T follicular helper cell (primary cell): ENCODE results near the gene UNC119.

Experiments
- DNase-seq: peaks from one replicate; pipeline ENCODE4 v3.0.0-alpha.2; 2020; ENCODE audit warnings: low read depth

The UNC119 gene

DNA sequence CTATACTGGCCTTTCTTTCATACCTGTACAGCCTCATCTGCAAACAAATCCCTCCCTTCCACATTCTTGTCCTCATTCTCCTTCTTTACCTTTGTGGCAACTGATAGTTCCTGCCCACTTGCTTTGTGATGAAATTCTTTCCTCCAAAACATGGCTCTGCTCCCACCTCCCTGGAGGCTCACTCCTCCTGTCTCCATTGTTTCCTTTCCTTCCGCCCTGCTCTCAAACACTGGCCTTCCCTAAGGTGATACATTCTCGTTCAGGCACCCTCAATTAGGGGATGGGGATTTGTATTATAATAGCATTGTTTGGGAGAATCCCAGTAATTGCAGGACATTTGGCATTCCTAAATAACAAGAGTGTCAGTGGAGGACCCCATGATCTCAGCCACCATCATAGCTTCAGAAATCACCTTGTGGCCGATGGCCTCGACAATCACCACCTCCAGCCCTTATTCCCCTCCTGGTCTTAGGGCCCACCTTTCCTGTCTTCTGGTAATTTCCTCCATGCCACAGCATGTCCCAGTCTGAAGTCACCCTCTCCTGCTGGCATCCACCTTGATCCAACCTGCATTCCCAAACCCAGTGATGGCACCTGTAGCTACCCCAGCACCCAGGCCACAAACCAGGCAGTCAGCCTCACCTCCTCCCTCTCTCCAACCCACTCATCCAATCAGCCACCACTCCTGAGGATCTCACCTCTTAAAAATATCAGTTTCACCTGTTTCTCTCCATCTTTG, 7.9 kb downstream of the UNC119 start:
- DNase-seq = no peak

DNA sequence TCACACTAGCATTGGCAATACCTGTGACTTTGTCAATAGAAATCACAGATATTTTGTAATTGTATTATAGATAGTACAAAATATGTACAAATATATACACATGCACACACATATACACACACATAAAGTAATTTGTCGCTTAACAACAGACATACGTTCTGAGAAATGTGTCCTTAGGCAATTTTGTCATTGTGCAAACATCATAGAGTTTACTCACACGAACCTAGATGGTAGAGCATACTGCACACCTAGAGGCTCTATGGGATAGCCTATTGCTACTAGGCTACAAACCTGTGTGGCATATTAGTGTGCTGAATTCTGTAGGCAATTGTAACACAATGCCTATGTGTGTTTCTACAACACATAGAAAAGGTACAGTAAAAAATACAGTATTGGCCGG, 11.0 kb downstream of the UNC119 start:
- no peak for DNase-seq

DNA sequence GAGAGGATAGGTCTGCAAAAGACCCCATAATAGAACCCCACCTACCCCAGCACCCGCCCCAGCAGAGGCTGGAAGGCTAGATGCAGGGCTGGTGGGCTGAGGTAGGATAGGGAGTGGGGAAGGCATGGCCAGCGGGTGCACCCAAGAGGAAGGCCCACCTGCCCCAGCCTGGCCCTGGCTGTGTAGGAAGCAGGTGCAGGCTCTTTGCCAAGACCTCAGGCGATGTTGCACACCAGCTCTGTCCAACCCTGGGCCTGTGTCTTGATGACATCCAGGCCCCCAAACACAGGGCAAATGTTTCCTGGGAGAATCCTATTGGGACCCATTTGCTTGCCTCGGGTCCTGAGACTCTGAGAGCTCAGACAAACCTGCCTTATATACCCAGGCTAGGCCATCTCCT, 12.2 kb downstream of the UNC119 start:
- DNase-seq = no peak

DNA sequence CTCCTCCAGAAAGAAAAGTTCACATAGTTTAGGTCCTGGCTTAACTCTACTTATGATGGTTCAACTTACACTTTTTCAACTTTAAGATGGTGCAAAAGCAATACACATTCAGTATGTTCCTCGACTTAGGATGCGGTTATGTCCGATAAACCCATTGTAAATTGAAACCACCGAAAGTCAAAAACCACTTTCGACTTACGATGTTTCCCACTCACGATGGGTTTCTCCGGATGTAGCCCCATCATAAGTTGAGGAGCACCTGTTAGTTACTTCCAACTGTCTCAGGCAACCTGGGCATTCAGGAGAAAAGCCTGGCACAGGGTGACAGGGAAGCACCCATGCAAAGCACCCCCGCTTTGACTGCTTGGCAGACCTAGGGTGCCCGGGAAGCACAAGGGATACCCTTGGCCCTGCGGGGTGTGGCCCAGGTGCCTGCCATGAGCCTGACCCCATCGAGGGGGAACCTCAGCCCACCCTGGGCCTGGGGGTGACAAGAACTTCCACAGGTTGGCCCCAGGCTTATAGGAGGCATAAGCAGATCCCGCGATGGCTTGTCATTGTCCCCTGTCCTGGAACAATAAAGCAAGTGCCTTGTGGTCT, 14.0 kb downstream of the UNC119 start:
- no peak for DNase-seq

DNA sequence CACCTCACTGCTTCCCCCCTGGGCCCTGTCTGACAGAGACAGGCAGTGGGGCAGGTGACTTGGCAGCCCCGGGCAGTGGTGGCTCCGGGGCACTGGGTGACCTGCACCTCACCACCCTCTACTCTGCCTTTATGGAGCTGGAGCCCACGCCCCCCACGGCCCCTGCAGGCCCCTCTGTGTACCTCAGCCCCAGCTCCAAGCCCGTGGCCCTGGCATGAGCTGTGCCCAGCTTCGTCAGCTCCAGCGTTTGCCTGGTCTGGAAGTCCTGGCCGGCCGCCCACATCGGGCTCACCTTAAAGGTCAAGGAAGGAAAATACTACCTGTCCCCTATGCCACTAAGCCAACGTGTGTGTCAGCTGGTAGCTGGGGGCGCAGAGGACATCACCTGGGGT, 15.2 kb downstream of the UNC119 start:
- DNase-seq = no peak

DNA sequence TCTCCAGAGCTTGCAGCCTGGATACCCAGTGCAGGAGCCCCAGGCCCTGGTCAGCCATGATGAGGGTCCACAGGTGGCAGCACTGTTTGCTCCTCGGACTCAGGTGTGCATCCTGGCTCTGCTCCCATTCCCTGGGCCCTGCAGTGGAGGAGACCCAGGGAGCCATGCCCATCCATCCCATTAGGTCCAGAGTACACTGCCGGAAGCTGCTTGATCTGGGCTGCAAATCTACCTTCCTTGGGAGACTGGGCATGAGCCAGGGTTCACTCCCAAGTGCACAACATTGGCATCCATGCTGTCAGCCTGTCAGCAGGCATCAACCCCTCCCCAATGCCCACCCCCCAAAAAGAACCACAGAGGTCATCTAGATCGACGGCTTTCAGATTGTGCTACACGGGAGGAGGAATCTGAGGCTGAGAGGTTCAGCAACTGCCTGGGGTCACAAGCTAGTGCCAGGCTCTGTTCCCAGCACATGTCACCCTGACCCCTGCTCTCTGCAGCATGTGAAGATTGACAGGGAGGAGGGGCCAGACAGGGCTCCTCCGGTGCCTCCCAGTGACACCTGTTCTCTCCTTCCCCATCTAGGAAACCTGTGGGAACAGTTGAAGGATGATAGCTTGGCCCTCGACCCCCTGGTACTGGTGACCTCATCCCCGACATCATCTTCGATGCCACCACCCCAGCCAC, 15.7 kb downstream of the UNC119 start:
- DNase-seq = no peak

DNA sequence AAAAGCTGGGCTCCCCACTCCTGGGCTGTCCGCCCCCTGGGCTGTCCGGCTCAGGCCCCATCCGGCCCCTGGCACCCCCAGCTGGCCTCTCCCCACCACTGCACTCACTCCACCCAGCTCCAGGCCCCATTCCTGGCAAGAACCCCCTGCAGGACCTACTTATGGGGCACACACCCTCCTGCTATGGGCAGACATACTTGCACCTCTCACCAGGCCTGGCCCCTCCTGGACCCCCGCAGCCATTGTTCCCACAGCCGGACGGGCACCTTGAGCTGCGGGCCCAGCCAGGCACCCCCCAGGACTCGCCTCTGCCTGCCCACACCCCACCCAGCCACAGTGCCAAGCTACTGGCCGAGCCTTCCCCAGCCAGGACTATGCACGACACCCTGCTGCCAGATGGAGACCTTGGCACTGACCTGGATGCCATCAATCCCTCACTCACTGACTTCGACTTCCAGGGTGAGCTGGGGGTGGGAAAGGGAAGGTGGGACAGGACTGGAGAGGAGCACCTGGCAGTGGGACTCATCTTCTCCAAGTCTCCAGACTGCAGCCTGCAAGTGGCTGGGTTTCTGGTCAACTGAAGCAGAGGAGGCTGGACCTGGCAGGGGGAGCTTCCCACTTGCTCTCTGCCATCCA, 17.6 kb downstream of the UNC119 start:
- DNase-seq = no peak

DNA sequence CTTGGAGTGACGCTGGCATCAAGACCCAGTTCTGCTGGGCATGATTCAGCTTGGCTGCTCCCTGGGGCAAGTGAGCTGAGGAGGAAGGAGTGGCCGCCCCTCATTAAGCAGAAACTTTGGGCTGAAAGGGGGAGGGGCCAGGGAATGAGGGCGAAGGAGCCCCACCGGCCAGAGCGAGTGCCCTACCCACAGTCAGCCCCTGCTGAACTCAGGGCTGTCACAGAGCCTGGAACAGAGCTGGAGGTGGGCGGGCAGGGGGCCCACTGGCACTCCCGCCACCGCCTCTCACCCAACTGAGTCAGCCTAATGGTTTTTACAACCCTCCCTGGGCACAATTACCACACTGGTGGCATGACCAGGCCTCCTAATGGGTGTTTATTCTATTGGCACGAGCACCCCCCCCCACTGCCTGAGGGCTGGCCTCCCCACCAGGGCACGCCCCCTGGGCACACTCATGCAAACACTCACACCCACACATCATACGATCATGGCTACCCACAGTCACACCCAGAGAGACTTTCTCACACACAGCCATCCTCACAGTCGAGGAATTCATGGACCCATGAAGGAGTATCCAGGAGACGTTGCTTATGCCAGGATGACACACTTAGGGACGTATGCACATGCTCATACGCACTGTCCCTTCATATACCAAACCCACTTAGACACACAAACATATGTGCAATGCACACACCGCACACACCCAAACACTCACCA, 19.2 kb downstream of the UNC119 start:
- no peak for DNase-seq

DNA sequence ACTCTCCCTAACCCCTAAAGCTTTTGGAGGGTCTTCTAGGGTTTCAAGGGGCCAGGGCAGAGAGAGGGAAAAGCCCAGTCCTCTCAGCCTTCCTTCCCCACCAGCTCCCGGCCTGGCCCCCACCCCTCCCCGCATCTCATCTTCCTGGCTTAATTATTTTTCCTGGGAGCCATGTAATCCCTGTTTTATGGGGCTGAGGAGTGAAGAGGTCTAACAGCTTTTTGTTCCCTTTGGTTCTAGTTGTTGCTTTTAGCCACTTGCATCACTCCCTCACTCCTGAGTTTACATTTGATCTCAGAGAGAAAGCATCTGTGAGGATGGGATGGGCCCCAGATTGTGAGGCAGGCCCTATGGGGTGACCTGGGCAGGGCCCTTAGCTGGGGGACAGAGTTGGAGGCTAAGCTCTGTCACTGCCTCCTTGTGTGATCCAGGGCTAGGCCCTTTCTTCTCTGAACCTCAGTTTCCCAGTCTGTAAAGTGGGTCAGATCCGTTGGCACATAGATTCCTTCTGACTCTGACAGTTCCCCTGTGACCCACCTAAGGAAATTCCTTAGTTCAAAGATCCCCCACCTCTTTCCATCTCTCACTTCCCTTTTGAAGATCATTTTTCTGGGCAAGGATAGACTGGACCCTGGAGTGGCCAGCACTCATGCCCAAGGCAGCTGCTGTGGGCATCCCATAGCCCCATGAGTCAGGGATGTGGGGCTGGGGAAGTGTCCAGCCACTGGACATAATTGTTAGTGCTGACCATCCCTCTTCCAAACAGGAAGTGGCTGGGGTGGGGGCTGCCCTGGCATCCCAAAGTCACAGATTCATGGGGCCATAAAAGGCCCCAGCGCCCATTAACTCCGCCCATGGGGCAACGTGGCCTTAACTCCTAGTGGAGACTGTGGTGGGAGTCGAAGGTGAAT, 20.1 kb downstream of the UNC119 start:
- no peak for DNase-seq

DNA sequence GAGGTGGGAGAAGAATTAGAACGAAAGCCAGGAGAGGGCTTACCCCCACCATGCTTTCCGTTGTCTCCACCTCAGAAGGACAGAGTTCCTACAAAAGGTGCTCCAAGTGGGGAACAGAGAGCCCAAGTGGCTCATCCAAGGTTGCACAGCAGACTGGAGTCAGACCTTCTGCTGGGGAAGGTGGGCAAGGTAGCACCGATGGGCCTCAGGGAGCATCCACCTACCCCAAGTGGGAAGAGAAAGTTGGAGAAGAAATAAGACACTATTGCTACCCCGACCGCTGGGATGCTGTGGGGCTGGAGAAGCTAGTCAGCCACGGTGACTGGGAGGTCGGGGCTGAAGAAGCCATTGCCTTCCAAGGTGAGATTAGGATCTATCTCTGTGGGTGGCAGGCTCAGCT, 21.5 kb downstream of the UNC119 start:
- no peak for DNase-seq

DNA sequence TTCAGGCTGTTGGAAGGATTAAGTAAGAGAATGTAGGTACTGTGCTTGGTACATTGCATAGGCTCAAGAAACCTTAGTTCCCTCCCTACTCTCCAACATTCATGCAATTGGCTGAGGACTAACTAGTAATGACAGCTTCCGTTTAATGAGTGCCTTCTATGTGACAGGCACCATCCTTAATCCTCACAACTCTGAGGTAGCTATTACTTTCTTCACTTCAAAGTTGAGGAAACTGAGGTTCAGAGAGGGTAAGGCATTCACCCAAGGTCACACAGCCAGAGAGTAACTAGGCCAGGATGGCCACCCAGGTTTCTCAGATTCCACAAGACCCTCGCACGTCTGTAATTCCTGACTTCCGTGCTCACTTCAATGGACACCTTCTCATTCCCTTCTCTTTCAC, 22.2 kb downstream of the UNC119 start:
- DNase-seq = no peak

DNA sequence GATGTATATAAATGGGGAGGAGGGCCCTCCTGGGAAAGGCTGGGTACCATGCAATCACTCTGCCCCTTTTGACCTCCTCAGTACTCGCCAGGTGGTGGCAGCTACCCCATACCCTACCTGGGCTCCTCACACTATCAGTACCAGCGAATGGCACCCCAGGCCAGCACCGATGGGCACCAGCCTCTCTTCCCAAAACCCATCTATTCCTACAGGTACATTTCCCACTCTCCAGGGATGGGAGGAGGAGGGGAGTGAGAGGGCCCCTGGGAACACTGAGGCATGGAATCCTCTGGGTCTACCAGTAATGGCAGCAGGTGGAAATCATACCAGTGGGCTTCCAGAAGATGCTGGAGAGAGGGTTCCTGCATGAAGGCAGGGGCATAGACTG, 23.4 kb downstream of the UNC119 start:
- DNase-seq = no peak

DNA sequence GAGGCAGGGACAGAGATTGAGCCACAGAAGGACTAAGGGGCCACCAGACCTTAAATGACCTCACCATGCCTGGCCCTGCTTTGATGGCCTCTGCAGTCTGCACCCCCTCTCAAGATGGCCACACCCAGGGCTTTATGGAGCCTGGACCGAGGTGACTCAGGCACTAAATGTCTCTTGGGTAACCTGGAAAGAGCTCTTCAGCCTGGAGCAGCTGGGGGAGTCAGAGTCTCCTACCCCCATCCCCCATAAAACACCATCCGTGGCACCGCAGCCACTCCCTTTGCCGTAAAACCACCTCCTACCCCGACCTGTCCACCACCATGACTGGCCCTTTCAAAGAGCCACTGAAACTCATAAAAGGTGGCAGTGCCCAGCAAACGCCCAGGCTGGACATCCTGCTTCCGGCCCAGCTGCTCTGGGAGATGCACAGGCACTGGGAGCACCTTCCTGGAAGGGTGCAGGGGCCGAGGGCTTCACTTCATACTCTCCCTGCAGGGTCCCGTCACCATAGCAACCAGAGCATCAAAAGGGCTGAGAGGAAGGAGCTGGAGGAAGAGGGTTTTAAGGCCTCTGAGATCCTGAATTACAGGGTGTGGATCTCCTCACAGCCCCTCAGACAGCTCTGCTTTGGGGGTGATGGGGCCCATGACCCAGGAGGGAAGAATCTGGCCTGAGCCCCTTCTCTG, 24.0 kb downstream of the UNC119 start:
- no peak for DNase-seq

DNA sequence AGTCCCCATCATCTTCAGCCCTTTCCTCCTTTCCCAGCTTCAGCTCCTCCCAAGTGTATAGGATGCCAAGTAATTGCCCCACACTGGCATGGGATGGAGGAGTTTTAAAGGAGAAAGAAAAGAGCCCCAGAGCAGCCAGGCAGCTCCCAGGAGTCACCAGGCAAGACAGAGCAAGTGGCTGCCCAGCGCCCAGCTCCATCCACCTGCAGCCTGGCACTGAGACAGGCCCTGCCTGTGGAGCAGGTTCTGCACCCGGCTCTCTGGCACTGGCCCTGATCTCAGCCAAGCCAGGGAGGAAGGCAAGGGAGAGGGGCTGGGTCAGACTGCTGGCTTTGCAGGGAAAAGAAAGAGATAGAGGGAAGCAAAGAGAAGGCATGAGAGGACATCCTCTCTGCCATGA, 24.6 kb downstream of the UNC119 start:
- no peak for DNase-seq

DNA sequence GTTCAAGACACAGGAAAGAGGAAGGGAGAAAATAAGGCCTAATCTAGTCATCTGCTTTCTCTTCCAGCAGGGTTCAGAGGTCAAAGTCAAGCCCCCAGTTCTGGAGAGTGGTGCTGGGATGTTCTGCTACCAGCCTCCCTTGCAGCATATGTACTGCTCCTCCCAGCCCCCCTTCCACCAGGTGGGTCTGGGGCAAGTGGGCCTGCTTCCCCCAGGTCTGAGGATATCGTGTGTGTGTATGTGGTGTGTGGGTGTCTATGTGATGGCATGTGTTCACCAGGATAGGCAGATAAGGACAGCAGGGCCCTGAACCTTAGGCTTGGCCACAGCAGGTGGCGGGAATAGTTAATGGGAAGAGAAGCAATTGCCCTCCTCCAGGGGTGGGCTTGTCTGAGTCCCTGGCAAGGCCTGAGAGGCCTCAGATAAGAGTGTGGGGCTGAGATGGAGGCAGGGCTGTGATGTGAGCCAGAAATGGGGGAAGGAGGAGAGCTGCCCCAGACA, 25.2 kb downstream of the UNC119 start:
- no peak for DNase-seq

DNA sequence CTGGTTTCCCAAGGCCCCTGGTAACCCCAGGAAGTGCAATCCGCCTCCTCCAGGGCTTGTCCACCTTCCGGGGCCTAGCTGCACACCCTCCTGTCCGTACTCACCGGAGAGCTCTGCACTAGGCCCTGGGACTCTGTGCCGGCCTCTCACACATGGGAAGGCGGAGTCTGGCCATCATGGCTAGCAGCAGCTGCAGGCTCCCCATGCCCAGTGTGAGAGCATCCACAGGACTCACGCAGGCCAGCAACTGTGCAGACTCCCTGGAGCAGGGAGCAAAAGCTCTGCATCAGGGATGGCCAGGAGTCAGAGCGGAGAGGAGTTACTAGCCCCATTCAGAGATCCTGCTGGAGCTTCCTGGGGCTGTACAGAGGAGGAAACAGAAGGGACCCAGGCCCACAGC, 26.0 kb downstream of the UNC119 start:
- DNase-seq = no peak

DNA sequence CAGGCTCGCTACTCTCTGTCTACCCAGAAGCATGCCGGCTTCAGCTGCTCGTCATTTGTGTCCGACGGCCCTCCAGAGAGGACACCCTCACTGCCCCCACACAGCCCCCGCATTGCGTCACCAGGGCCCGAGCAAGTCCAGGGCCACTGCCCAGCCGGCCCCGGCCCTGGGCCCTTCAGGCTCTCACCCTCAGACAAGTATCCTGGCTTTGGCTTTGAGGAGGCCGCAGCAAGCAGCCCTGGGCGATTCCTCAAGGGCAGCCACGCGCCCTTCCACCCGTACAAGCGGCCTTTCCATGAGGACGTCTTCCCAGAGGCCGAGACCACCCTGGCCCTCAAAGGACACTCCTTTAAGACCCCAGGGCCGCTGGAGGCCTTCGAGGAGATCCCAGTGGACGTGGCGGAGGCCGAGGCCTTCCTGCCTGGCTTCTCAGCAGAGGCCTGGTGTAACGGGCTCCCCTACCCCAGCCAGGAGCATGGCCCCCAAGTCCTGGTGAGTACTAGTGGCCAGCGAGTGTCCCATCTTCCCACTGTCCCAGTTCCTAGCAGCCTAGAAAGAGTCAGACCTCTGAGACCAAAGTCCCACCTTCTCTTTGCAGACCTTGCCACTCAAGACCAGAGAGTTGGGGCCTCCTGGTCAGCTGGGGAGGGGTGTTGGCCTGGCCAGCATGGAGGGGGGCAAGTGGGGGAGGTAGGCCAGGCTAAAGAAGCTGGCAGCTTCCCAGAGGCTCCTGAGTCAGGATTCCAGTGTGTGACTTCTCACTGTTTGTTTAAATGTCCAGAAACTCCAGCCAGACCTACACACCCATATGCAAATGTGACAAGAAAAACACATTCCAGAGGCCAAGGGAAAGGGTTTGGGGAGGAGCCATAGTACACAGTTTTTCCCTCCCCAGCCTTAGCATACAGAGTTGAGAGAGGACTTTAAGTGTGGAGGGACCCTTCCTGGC, 27.7 kb downstream of the UNC119 start:
- no peak for DNase-seq

DNA sequence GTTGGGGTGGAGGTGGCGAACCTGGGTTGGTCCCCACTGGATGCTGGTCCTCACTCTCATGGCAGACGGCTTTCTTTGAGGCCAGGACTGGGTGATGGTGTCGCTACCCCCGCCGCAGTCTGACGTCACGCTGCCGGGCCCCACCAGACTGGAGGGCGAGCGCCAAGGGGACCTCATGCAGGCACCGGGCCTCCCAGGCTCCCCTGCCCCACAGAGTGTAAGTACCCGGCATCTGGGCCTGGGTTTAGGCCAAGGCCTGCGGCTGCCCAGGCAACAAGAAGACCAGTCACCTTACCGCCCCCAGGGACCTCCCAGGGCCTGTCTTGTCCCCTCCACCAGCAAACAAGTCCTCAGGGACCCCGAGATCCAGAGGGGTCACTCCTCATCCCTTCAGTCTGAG, 28.5 kb downstream of the UNC119 start:
- DNase-seq = no peak

DNA sequence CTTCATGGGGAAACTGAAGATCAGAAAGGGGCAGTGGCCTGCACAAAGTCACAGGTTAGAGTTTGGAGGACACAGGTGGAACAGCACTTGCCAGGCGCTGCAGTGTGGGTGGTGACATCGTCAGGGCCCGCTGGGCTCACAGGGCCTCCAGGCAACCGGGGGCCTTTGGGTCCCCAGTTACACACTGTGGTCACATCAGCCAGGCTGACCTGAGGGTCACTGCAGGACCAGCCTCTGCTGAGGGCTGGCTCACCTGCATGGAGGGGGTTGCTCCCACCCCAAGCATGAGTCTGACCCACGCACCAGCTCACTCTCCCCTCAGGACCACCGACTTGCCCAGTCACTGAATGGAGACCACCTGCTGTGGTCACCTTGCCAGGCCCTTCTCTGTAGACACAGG, 29.2 kb downstream of the UNC119 start:
- no peak for DNase-seq
